Breast epithelium (tissue), 4 donors: ENCODE measurements around the gene SHLD1. TPM values are rescaled to one million over a fixed set of nuclear protein-coding genes. Genes with fewer than 3 reads are reported as not detected.
"Not testable (repeated sequence)": the region's sequence is repeated elsewhere in the genome, so short reads cannot be mapped to it uniquely, and the experiment has no call there.

Experiments
- DNase-seq, 2 donors: peaks; one replicate each; pipeline ENCODE4 v3.0.0-alpha.2; 2019; ENCODE audit warnings: low spot score in 2 of 2
- H3K27ac ChIP-seq, 2 donors: fragments of 200-600 bp; sonication (generic) in 1 of 2; one replicate each; pipeline ENCODE4 v1.5.1; 2016 to 2019; ENCODE audit warnings: mild to moderate bottlenecking in 1 of 2
- H3K27me3 ChIP-seq, 2 donors: fragments of 200-600 bp; sonication (generic) in 1 of 2; one replicate each; pipeline versions ENCODE4 v1.5.1 to v1.6.0; 2017 to 2019; ENCODE audit warnings: control low read depth in 1 of 2, mild to moderate bottlenecking in 1 of 2
- H3K36me3 ChIP-seq: fragments of 200-600 bp; one replicate; pipeline ENCODE4 v1.5.1; 2019
- H3K4me1 ChIP-seq, 2 donors: fragments of 200-600 bp; sonication (generic); one replicate each; pipeline ENCODE4 v1.5.1; 2016 to 2019; ENCODE audit warnings: control low read depth in 1 of 2
- H3K4me3 ChIP-seq, 3 donors: fragments of 200-600 bp; sonication (generic); 1 replicate in 2 of 3; 2 replicates in 1 of 3; pipeline ENCODE4 v1.5.1; 2016 to 2019; ENCODE audit warnings: mild to moderate bottlenecking in 3 of 3, moderate library complexity in 2 of 3
- H3K9me3 ChIP-seq, 2 donors: fragments of 200-600 bp; sonication (generic) in 1 of 2; one replicate each; pipeline ENCODE4 v1.5.1; 2016 to 2019; ENCODE audit warnings: control low read depth in 1 of 2
- CTCF ChIP-seq, 3 donors: fragments of 450-650 bp; IDR thresholded peaks; one replicate each; pipeline ENCODE4 v1.5.1; 2016 to 2017; ENCODE audit warnings: antibody characterized with exemption in 3 of 3, mild to moderate bottlenecking in 3 of 3, moderate library complexity in 3 of 3
- POLR2A ChIP-seq: fragments of 450-650 bp; IDR thresholded peaks from one replicate; pipeline ENCODE4 v1.6.1; 2016; ENCODE audit warnings: antibody characterized with exemption, mild to moderate bottlenecking, moderate library complexity
- POLR2AphosphoS5 ChIP-seq, 3 donors: sonication (generic); formaldehyde crosslinking; IDR thresholded peaks; one replicate each; pipeline ENCODE4 v1.6.1; 2017; ENCODE audit warnings: antibody characterized with exemption in 3 of 3
- intact Hi-C: fragments of 100-400 bp; cut with DNase I; formaldehyde crosslinking; loops from one replicate; pipeline ENCODE4 v1.15.1; 2023; ENCODE audit warnings: low total_unique reads
- total RNA-seq, 3 donors: library from RNA; depleted of rRNA; stranded (reverse); fragments of >200 nt; gene quantifications; one replicate each; pipeline ENCODE4 v1.1.0, GENCODE V29; 2016

Gene SHLD1
- total RNA-seq, 3 donors from 2014 or later, result 2.7 to 7.3 (median 6.6) TPM

- no peak for TF ChIP-seq POLR2A
- no peak for TF ChIP-seq POLR2AphosphoS5 (IDR thresholded peaks at IDR 0.05)
- TF ChIP-seq CTCF (IDR thresholded peaks at IDR 0.05), result no peak
- no peak for DNase-seq
- H3K27me3 ChIP-seq, result no peaks in the 10 kb centered on the region
- H3K4me1 ChIP-seq, result no peaks in the 10 kb centered on the region
- H3K36me3 ChIP-seq, result no peaks in the 10 kb centered on the region
- no peak overlapping the region for H3K27ac ChIP-seq
- intact Hi-C loops, result no loop called here
- H3K4me3 ChIP-seq, result no peak overlapping the region
- no peaks in the 10 kb centered on the region for H3K9me3 ChIP-seq
These were observed 4.1 kb upstream of the SHLD1 start for GRCh38 chr20:5746064-5746463.

GRCh38 chr20:5748246-5748645 lies 2.0 kb upstream of the SHLD1 start:
- Histone ChIP-seq H3K27ac (no peak overlapping the region), H3K4me3 (no peak overlapping the region), H3K9me3 (no peaks in the 10 kb centered on the region), H3K27me3 (no peaks in the 10 kb centered on the region), H3K36me3 (no peaks in the 10 kb centered on the region), H3K4me1 (no peaks in the 10 kb centered on the region)
- DNase-seq, result no peak
- intact Hi-C loops, result no loop called here
- TF ChIP-seq CTCF (IDR thresholded peaks at IDR 0.05) (no peak), POLR2AphosphoS5 (IDR thresholded peaks at IDR 0.05) (no peak), POLR2A (no peak)

- DNase-seq, H3K27me3 ChIP-seq, H3K9me3 ChIP-seq, intact Hi-C loops, H3K27ac ChIP-seq, H3K36me3 ChIP-seq, H3K4me3 ChIP-seq, H3K4me1 ChIP-seq: not testable (repeated sequence)
These were observed 669 bp upstream of the SHLD1 start for GRCh38 chr20:5749512-5749951.

GRCh38 chr20:5751856-5752255 lies 1.7 kb downstream of the SHLD1 start:
- no peaks in the 10 kb centered on the region for H3K36me3 ChIP-seq
- H3K27me3 ChIP-seq, result no peaks in the 10 kb centered on the region
- no peaks in the 10 kb centered on the region for H3K9me3 ChIP-seq
- no peaks in the 10 kb centered on the region for H3K4me1 ChIP-seq
- H3K4me3 ChIP-seq, result no peak overlapping the region
- DNase-seq, result no peak
- H3K27ac ChIP-seq, result no peak overlapping the region
- intact Hi-C loops, result loop anchor here (1.0 kb wide), 1 partner anchor 28 kb away; no protein-coding TSS in a partner anchor
- TF ChIP-seq POLR2AphosphoS5 (IDR thresholded peaks at IDR 0.05), result no peak

- no peaks in the 10 kb centered on the region for H3K4me1 ChIP-seq
- intact Hi-C loops, result no loop called here
- TF ChIP-seq POLR2A, result no peak
- H3K9me3 ChIP-seq, result no peaks in the 10 kb centered on the region
- no peak overlapping the region for H3K4me3 ChIP-seq
- no peaks in the 10 kb centered on the region for H3K36me3 ChIP-seq
- no peak overlapping the region for H3K27ac ChIP-seq
- DNase-seq, result no peak
- no peaks in the 10 kb centered on the region for H3K27me3 ChIP-seq
These were observed 3.6 kb downstream of the SHLD1 start for GRCh38 chr20:5753814-5754213.

GRCh38 chr20:5757949-5758348 lies 7.7 kb downstream of the SHLD1 start:
- no peak for TF ChIP-seq CTCF (IDR thresholded peaks at IDR 0.05)
- TF ChIP-seq POLR2A, result no peak
- no peak for TF ChIP-seq POLR2AphosphoS5 (IDR thresholded peaks at IDR 0.05)
- H3K4me3 ChIP-seq, result no peak overlapping the region

More at GRCh38 chr20:5757949-5758348, 7.7 kb downstream of the SHLD1 start:
- Histone ChIP-seq H3K4me1 (no peaks in the 10 kb centered on the region), H3K36me3 (no peaks in the 10 kb centered on the region), H3K27ac (no peak overlapping the region), H3K27me3 (no peaks in the 10 kb centered on the region), H3K9me3 (no peaks in the 10 kb centered on the region)
- intact Hi-C loops, result no loop called here
- DNase-seq, result no peak
